Measurements from ENCODE around the gene EVX1. TPM values are rescaled to one million over a fixed set of nuclear protein-coding genes. Genes with fewer than 3 reads are reported as not detected.

Gene EVX1
- total RNA-seq, 1 experiment from 2014 or later, result 0.33 TPM

- no peaks in the 10 kb centered on the region for H3K4me1 ChIP-seq (ENCODE audit: insufficient read depth, low read length)
- ChIA-PET CTCF (no interaction called here), POLR2A (ENCODE audit: unreplicated experiment) (interaction anchor here (0.5 kb wide), 1 partner anchor 13 kb away, joined by 3 read pairs; no protein-coding TSS in a partner anchor)
- H3F3A ChIP-seq (ENCODE audit: low read length, unreplicated experiment), result no peaks in the 10 kb centered on the region
- H4K20me1 ChIP-seq (ENCODE audit: low read length), result no peaks in the 10 kb centered on the region
- no peak overlapping the region for H3K9ac ChIP-seq (ENCODE audit: low read length)
- TF ChIP-seq EZH2 (IDR thresholded peaks at IDR 0.05; ENCODE audit: low read length, unreplicated experiment), result no peak
- H3K9me3 ChIP-seq (ENCODE audit: low read length), result no peaks in the 10 kb centered on the region
- no peaks in the 10 kb centered on the region for H3K79me2 ChIP-seq (ENCODE audit: low read length)
- no TSS peak for BruUV-seq (replicated peaks)
- H3K9me2 ChIP-seq (replicated peaks; ENCODE audit: low read length), result no peaks in the 10 kb centered on the region
- no peak for ATAC-seq
- no peak overlapping the region for H3K27ac ChIP-seq (ENCODE audit: low read length)
- no peak overlapping the region for H3K4me3 ChIP-seq (ENCODE audit: low read length)
- DNase-seq, result no peak
- no peak overlapping the region for H3K4me2 ChIP-seq (ENCODE audit: low read length)
- H2AFZ ChIP-seq (ENCODE audit: low read length), result no peak overlapping the region
- H3K36me3 ChIP-seq (ENCODE audit: low read depth, low read length), result no peaks in the 10 kb centered on the region
- intact Hi-C loops (cut with micrococcal nuclease), result no loop called here
- no peaks in the 10 kb centered on the region for H3K27me3 ChIP-seq (ENCODE audit: low read length)
Observed at GRCh38 chr7:27250557-27251070, 8.0 kb downstream of the EVX1 start.

DNA sequence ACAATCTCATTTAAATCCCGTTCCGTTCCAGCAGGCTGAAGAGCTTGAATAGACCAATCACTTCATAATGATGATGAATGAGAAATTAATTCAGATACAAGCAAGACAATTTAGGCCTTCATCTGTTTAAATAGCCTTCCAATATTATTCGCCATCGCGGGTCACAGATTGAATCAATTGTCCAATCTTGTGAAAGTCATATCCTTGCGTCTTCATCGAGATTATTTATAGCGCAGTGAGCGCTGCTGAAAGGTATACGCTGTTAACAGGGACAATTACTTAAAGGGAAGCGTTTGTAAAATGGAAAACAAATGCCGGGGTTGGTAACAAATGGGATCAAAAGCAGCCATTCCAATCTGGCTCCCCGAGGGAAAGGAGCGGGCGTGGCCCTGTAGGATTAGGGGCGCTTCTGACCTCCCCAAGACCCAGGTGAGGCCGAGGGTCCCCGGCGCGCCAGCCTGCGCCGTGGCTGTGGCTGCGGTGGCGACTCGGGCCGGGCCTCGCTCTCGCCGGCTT is 8.6 kb downstream of the EVX1 start:
- H3K4me1 ChIP-seq (ENCODE audit: insufficient read depth, low read length), result no peaks in the 10 kb centered on the region
- intact Hi-C loops (cut with micrococcal nuclease), result no loop called here
- ATAC-seq, result no peak
- no peaks in the 10 kb centered on the region for H3K9me2 ChIP-seq (replicated peaks; ENCODE audit: low read length)
- no peaks in the 10 kb centered on the region for H3K36me3 ChIP-seq (ENCODE audit: low read depth, low read length)
- H3F3A ChIP-seq (ENCODE audit: low read length, unreplicated experiment), result no peaks in the 10 kb centered on the region
- H3K9ac ChIP-seq (ENCODE audit: low read length), result no peak overlapping the region
- no peak overlapping the region for H3K27ac ChIP-seq (ENCODE audit: low read length)
- no TSS peak for BruUV-seq (replicated peaks)
- TF ChIP-seq EZH2 (IDR thresholded peaks at IDR 0.05; ENCODE audit: low read length, unreplicated experiment), result no peak
- TF ChIP-seq EZH2phosphoT487 (IDR thresholded peaks at IDR 0.05; ENCODE audit: borderline replicate concordance, low read length), result no peak
- TF ChIP-seq CTCF (conservative IDR thresholded peaks at IDR 0.05; ENCODE audit: low read depth, low read length), result no peak
- no peaks in the 10 kb centered on the region for H3K27me3 ChIP-seq (ENCODE audit: low read length)
- ChIA-PET CTCF (no interaction called here), POLR2A (ENCODE audit: unreplicated experiment) (interaction anchor here (0.5 kb wide), 1 partner anchor 13 kb away, joined by 3 read pairs; no protein-coding TSS in a partner anchor)
- no peak overlapping the region for H3K4me3 ChIP-seq (ENCODE audit: low read length)
- no peaks in the 10 kb centered on the region for H3K9me3 ChIP-seq (ENCODE audit: low read length)
- no peaks in the 10 kb centered on the region for H3K79me2 ChIP-seq (ENCODE audit: low read length)
- no peak for DNase-seq
- H3K4me2 ChIP-seq (ENCODE audit: low read length), result no peak overlapping the region
- no peak overlapping the region for H2AFZ ChIP-seq (ENCODE audit: low read length)
- no peaks in the 10 kb centered on the region for H4K20me1 ChIP-seq (ENCODE audit: low read length)

- ATAC-seq, result no peak
- CTCF ChIA-PET, result no interaction called here
- H4K20me1 ChIP-seq (ENCODE audit: low read length), result no peaks in the 10 kb centered on the region
Observed at GRCh38 chr7:27251652-27252590, 9.3 kb downstream of the EVX1 start.

More at GRCh38 chr7:27251652-27252590, 9.3 kb downstream of the EVX1 start:
- H3K4me1 ChIP-seq (ENCODE audit: insufficient read depth, low read length), result no peaks in the 10 kb centered on the region
- H3F3A ChIP-seq (ENCODE audit: low read length, unreplicated experiment), result no peaks in the 10 kb centered on the region
- H2AFZ ChIP-seq (ENCODE audit: low read length), result no peak overlapping the region
- POLR2A ChIA-PET (ENCODE audit: unreplicated experiment), result no interaction called here
- intact Hi-C loops (cut with micrococcal nuclease), result no loop called here
- H3K36me3 ChIP-seq (ENCODE audit: low read depth, low read length), result no peaks in the 10 kb centered on the region
- no TSS peak for BruUV-seq (replicated peaks)
- no peak overlapping the region for H3K4me3 ChIP-seq (ENCODE audit: low read length)
- no peaks in the 10 kb centered on the region for H3K79me2 ChIP-seq (ENCODE audit: low read length)
- no peaks in the 10 kb centered on the region for H3K9me2 ChIP-seq (replicated peaks; ENCODE audit: low read length)
- no peak overlapping the region for H3K4me2 ChIP-seq (ENCODE audit: low read length)
- H3K9me3 ChIP-seq (ENCODE audit: low read length), result no peaks in the 10 kb centered on the region
- no peak for TF ChIP-seq EZH2 (IDR thresholded peaks at IDR 0.05; ENCODE audit: low read length, unreplicated experiment)
- H3K27me3 ChIP-seq (ENCODE audit: low read length), result no peaks in the 10 kb centered on the region
- no peak overlapping the region for H3K27ac ChIP-seq (ENCODE audit: low read length)
- DNase-seq, result no peak
- no peak overlapping the region for H3K9ac ChIP-seq (ENCODE audit: low read length)

All from PC-3 (cell line).